CD4-positive, alpha-beta T cell treated with Interleukin-21 for 1 hour (primary cell): ENCODE results near the gene KRI1.
"Not testable (repeated sequence)": the region's sequence is repeated elsewhere in the genome, so short reads cannot be mapped to it uniquely, and the experiment has no call there.

Experiments
- DNase-seq: peaks from one replicate; pipeline ENCODE4 v3.0.0-alpha.2; 2020

KRI1 gene

DNA sequence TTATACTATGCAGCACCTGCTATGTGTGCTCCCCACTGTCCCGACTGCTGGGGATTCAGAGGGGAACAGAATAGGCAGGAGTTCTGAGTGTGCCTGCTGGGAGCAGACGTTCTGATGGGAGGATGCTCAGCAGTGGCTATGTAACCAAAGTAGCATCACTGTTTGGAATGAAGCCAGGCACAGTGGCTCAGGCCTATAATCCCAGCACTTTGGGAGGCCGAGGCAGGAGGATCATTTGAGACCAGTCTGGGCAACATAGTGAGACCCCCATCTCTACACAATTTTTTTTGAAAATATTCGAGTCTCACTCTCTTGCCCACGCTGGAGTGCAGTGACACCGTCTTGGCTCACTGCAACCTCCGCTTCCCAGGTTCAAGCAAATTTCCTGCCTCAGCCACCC is 16.1 kb downstream of the KRI1 start:
- no peak for DNase-seq

- DNase-seq = no peak
Measured at GRCh38 chr19:10548746-10549276, 17.0 kb downstream of the KRI1 start.

- DNase-seq = no peak
Measured at GRCh38 chr19:10546817-10547216, 19.0 kb downstream of the KRI1 start.

DNA sequence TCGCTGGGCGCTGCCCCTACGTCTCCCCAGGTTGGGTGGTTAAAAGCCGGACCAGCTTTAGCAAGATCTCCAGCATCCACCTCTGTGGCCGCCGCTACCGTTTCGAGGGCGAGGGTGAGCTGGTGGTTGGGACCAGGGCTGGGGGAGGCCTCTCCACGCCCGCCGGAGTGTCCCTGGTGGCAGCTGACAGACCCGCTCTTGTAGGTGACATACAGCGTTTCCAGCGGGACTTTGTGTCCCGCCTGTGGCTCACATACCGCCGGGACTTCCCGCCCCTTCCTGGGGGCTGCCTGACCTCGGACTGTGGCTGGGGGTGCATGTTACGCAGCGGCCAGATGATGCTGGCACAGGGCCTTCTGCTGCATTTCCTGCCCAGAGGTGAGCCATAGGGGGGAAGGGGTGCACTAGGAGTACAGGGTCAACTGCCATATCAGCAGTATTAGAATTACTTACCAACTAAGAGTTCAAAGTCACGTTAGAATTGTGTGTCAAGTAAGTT is 21.0 kb downstream of the KRI1 start:
- peak; percentile 21 for DNase-seq

GRCh38 chr19:10544242-10544752 is 21.5 kb downstream of the KRI1 start:
- peak; percentile 35 for DNase-seq

- DNase-seq = peak; percentile 87
Measured at GRCh38 chr19:10543420-10544241, 22.2 kb downstream of the KRI1 start, which contains the start of gene ATG4D. Gene ATG4D, plus strand, starts transcription at chr19:10543904. Its CDS starts 187 bp downstream, at chr19:10544091.

GRCh38 chr19:10543059-10543419 is 22.8 kb downstream of the KRI1 start:
- no peak for DNase-seq

- DNase-seq = not testable (repeated sequence)
Measured at GRCh38 chr19:10539016-10539415, 26.8 kb downstream of the KRI1 start.

DNA sequence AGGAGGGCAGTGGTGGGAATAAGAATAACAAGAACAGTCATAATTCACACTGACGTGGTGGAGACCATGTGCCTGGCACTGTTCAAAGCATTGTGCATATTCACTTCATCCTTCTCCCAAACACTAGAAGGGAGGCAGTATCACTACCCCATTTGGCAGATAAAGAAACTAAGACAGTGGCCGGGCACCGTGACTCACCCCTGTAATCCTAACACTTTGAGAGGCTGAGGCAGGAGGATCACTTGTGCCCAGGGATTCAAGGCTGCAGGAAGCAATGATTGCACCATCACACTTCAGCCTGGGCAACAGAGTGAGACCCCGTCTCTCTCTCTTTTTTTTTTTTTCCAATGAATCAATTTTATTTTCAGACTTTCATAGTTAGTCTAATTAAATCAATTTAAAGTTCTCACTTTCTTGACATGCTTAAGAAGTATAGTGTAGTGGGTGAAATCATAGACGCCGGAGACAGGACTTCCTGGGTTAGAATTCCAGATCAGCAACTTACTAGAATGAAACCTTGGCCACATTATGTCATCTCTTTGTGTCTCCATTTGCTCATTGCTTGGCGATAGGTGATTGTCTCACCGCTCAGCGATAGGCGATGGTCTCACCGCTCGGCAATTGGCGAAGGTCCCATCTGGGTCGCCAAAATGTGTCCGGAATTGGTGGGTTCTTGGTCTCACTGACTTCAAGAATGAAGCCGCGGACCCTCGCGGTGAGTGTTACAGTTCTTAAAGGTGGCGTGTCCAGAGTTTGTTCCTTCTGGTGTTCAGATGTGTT is 27.4 kb downstream of the KRI1 start:
- DNase-seq = no peak

GRCh38 chr19:10537668-10538067 is 28.1 kb downstream of the KRI1 start:
- DNase-seq = no peak

DNA sequence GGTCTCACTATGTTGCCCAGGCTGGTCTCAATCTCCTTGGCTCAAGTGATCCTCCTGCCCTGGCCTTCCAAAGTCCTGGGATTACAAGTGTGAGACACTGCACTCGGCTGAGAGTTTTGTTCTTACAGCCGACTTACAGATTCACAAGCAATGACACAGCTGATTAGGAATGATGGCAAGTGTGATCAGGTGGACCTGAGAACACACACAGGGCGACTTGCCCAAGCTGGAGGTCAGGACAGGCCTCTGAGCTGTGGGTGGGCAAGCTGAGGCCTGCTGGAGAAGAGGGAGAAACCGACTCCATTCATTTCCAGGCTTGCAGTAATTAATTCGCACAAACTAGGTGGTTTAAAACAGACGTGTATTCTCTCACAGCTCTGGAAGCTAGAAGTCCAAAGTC is 30.2 kb downstream of the KRI1 start:
- no peak for DNase-seq

DNA sequence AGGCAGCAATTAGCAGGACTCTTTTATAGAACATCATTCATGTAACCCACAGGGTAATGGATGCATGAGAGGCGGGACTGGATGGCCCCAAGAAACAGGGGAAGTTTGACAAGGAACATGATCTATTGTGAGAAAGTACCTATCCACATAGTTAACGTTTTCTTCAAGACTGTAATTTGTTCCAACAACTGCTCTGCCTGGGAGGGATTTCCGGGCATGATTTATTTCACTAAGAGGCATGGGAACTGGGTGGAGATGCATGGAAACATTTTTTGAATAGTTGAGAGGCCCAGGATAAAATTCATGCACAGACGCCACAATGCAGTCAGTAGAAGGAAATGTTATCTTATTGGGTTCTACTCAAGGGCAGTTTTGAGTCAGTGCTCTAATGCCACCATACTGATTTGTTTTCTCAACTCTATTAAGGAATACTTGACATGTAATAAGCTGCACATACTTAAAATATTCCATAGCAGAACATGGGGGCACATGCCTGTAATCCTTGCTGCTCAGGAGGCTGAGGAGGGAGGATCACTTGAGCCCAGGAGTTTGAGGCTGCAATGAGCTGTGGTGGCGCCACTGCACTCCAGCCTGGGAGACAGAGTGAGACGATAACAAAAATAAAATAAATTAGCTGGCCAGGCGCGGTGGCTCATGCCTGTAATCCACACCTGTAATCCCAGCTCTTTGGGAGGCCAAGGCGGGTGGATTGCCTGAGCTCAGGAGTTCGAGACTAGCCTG is 32.0 kb downstream of the KRI1 start:
- DNase-seq = no peak

DNA sequence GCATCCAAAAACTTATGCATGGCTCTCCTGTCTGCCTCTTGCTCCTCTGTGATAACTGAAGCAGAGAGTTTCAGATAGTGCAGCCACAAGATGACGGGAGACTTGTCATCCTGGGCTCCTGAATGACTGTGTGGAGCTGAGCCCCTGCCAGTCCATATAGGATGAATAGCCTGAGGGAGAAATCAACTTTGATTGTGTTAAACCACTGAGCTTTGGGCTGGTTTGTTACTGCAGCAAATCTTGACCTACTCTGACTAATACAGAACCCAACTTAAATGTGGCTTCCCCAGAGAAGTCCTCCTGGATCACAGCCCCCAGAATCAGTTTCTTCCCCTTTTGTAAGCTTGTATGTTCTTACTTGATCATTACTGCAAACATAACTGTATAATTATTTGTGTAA is 33.4 kb downstream of the KRI1 start:
- no peak for DNase-seq

DNA sequence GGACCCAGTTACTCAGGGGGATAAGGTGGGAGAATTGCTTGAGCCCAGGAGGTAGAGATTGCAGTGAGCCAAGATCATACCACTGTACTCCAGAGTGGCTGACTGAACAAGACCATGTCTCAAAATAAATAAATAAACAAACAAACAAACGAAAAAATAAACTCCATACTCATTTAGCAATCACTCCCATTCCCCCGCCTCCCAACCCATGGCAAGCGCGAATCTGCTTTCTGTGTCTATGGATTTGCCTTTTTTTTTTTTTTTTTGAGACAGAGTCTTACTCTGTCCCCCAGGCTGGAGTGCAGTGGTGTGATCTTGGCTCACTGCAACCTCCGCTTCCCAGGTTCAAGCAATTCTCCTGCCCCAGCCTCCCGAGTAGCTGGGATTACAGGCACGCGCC is 38.9 kb downstream of the KRI1 start:
- not testable (repeated sequence) for DNase-seq

DNA sequence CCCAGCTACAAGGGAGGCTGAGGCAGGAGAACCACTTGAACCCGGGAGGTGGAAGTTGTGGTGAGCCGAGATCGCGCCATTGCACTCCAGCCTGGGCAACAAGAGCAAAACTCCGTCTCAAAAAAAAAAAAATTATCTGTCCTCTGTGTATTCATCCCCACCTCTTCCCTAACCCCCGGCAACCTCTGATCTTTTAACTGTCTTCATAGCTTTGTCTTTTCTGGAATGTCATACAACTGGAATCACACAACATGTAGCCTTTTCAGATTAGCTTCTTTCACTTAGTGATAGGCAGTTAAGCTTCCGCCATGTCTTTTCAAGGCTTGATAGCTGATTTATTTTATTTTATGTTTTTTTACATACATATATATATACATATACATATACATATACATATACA is 40.2 kb downstream of the KRI1 start:
- DNase-seq = no peak

- DNase-seq = peak; percentile 58
Measured at GRCh38 chr19:10523135-10523636, 42.6 kb downstream of the KRI1 start.

DNA sequence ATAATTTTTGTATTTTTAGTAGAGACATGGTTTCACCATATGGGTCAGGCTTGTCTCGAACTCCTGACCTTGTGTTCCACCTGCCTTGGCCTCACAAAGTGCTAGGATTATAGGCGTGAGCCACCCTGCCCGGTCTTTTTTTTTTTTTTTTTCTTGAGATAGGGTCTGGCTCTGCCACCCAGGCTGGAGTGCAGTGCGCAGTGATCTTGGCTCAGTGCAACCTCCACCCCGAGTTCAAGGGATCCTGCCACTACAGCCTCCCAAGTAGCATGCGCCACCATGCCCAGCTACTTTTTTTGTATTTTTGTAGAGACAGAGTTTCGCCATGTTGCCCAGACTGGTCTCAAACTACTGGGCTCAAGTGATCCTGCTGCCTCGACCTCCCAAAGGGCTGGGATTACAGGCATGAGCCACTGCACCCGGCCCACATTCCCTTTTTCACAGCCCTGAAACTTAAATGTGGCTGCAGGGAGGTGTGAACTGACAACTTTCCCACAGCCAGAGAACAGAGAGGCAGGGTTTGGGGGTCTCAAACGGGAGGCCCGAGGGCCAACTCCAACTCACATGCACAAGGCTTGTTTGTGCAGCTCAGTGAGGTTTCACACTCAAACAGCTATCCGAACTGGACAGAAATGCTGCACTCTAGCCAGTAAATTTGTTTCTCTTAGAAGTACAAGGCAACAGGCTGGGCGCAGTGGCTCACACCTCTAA is 44.2 kb downstream of the KRI1 start:
- DNase-seq = no peak

GRCh38 chr19:10520652-10521318 is 45.0 kb downstream of the KRI1 start:
- DNase-seq = no peak

GRCh38 chr19:10519421-10519820 is 46.4 kb downstream of the KRI1 start:
- no peak for DNase-seq

DNA sequence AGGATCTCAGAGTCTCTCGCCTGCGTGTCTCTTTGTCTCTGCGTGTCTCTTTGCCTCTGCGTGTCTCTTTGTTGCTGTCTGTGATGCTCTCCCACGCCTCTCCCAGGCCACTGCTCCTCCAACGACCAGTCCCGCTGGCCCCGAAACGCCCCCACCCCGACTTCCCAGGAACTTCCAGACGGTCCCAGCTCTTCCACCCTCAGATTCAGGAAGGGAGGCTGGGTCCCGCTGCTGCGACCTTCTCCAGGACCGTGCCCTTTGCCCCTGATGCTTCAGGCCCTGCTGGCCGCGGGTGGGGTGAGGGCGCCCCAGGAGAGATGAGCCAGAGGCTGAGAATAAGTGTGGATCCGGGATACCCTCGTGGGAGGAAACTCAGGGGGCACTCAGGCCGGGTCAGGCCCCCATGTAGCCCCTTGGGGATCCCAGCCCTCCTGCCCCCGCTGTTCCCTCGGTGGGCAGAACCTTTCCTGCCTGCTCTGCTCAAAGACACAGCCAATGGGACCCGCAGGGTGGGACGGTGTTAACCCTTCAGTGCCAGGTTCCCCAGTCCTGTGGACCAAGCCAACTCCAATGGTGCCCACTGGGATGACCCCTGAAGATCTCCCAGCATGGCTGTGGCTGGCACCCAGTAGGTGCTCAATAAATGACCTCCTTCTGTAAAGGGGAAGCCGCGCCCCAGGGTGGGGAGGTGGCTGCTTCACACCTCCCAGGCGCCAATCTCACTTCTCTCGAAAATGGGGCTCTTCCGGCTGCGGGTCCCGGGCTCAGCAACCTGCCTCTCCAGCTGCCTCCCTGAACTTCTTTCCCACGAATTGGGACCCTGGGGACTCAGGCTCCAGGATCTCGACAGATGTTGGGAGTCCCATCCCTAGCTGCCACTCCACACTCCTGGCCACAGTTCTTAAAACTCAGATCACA is 47.1 kb downstream of the KRI1 start:
- peak; percentile 43 for DNase-seq
